ENCODE data around the gene ANKRD40. TPM values are rescaled to one million over a fixed set of nuclear protein-coding genes. Genes with fewer than 3 reads are reported as not detected.

Gene ANKRD40
- total and polyA plus RNA-seq, 9 of the 15 experiments (the other 6 are each of a cell fraction or from before 2014, with no cell fraction given), result 9.0 to 28.9 (median 27.7) TPM

DNA sequence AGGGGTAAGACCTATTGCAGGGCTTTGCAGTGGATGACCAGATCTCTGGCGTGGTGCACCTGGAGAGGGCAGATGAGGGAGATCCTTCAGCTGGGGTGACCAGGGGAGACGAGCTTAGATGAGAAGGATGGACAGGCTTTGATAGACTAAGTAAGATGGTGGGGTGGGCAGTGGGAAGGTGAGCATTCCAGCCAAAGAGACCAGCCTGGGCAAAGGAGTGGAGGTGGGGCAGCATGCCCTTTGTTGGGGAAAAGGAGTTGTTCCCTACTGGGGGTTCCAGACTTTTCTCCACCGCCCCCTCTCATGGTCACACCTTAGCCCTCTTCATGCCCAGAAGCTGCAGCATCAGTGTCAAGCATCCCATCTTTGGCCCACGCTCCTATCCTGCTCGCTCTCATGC, 27.6 kb downstream of the ANKRD40 start:
- in situ Hi-C loops (cut with MboI) (no loop called here), intact Hi-C loops (cut with micrococcal nuclease) (loop anchor here (2.0 to 5.0 kb wide), 2 partner anchors 53 to 198 kb away; no protein-coding TSS in a partner anchor)
- Histone ChIP-seq H3K79me2 (ENCODE audit: control insufficient read depth, insufficient read depth, low read length) (no peaks in the 10 kb centered on the region), H3K4me2 (ENCODE audit: insufficient read depth, low read length) (no peak overlapping the region), H2AFZ (ENCODE audit: low read depth, low read length) (no peak overlapping the region), H3K27ac (ENCODE audit: extremely low read depth, low read depth, low read length) (no peak overlapping the region), H3K4me1 (replicated peaks in 1 of 2; ENCODE audit: control insufficient read depth in 2 of 2, insufficient read depth in 2 of 2, low read length in 2 of 2) (peaks cover 4 to 21% of the 10 kb centered on the region in 2 experiments; a peak in 3 of 5 replicates), H3K9ac (ENCODE audit: insufficient read depth in 1 of 2, low read depth in 2 of 2, low read length in 2 of 2) (no peak overlapping the region), H3K9me1 (ENCODE audit: control insufficient read depth, insufficient read depth, low read length) (no peaks in the 10 kb centered on the region), H4K20me1 (replicated peaks; ENCODE audit: control insufficient read depth, insufficient read depth, low read length) (no peaks in the 10 kb centered on the region), H3K36me3 (ENCODE audit: control insufficient read depth, insufficient read depth, low read length) (no peaks in the 10 kb centered on the region), H3K9me3 (replicated peaks; ENCODE audit: control insufficient read depth, insufficient read depth, low read depth, low read length) (no peaks in the 10 kb centered on the region), H3K27me3 (ENCODE audit: control insufficient read depth in 2 of 2, insufficient read depth in 2 of 2, low read length in 2 of 2) (peaks cover 5 to 43% of the 10 kb centered on the region in 2 experiments; a peak in 4 of 5 replicates), H3K4me3 (no peak overlapping the region)
- FAIRE-seq (no peak), ATAC-seq (no peak), DNase-seq (ENCODE audit: extremely low read depth in 1 of 4, low spot score in 3 of 4) (no peak)
- 13% methylated on average over 5 of the region's 5 CpGs for WGBS (ENCODE audit: insufficient coverage, low coverage, missing lambda C conversion rate)
- no TSS peak for BruUV-seq (replicated peaks)
- TF ChIP-seq THRAP3 (IDR thresholded peaks at IDR 0.05; ENCODE audit: borderline replicate concordance), result no peak
- TF ChIP-seq TRIM28 (IDR thresholded peaks at IDR 0.05), result no peak
- no peak for TF ChIP-seq HNRNPL (IDR thresholded peaks at IDR 0.05; ENCODE audit: low read depth, low read length)
- TF ChIP-seq NR2C1 (IDR thresholded peaks at IDR 0.05), result no peak
- TF ChIP-seq NR2C1 (tag; IDR thresholded peaks at IDR 0.05), result no peak
- TF ChIP-seq, protein P1, sequence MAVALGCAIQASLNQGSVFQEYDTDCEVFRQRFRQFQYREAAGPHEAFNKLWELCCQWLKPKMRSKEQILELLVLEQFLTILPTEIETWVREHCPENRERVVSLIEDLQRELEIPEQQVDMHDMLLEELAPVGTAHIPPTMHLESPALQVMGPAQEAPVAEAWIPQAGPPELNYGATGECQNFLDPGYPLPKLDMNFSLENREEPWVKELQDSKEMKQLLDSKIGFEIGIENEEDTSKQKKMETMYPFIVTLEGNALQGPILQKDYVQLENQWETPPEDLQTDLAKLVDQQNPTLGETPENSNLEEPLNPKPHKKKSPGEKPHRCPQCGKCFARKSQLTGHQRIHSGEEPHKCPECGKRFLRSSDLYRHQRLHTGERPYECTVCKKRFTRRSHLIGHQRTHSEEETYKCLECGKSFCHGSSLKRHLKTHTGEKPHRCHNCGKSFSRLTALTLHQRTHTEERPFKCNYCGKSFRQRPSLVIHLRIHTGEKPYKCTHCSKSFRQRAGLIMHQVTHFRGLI (CRISPR knock-in tag; IDR thresholded peaks at IDR 0.05), result no peak
- TF ChIP-seq MAFG (tag; conservative IDR thresholded peaks at IDR 0.05), result no peak
- TF ChIP-seq NCOA6 (IDR thresholded peaks at IDR 0.05), result no peak
- no peak for TF ChIP-seq GATAD2B (IDR thresholded peaks at IDR 0.05; ENCODE audit: borderline replicate concordance)
- TF ChIP-seq MTA1 (IDR thresholded peaks at IDR 0.05; ENCODE audit: borderline replicate concordance), result no peak
- no peak for TF ChIP-seq ZFP30 (CRISPR knock-in tag; IDR thresholded peaks at IDR 0.05; ENCODE audit: borderline replicate concordance)
- TF ChIP-seq YBX1 (IDR thresholded peaks at IDR 0.05), result no peak
- ChIA-PET CTCF (ENCODE audit: low intra/inter-chr PET ratio) (interaction anchor here (0.7 to 1.7 kb wide), 3 partner anchors 129 to 318 kb away, joined by 5 to 7 read pairs (median 6); partner anchors contain the start of gene SPATA20), POLR2A (interaction anchor here (0.5 to 1.0 kb wide), 3 partner anchors 13 to 54 kb away, joined by 3 read pairs; no protein-coding TSS in a partner anchor)
